HG02943 (cell line): ENCODE results near the gene STEAP2.
"Not testable (repeated sequence)": the region's sequence is repeated elsewhere in the genome, so short reads cannot be mapped to it uniquely, and the experiment has no call there.

Experiments used
- ATAC-seq: cut with Tn5 transposase; IDR thresholded peaks from one replicate; pipeline ENCODE4 v1.9.1; 2021; ENCODE audit warnings: mild to moderate bottlenecking, low read depth, moderate library complexity; ENCODE audit not compliant: unreplicated experiment

Gene STEAP2

GRCh38 chr7:90232430-90232829 lies 20.9 kb downstream of the STEAP2 start:
- ATAC-seq = no peak

- no peak for ATAC-seq
Measured at GRCh38 chr7:90233569-90233968, 22.0 kb downstream of the STEAP2 start.

GRCh38 chr7:90236721-90237289 lies 25.3 kb downstream of the STEAP2 start:
- ATAC-seq = no peak

GRCh38 chr7:90238022-90238421 lies 26.5 kb downstream of the STEAP2 start:
- ATAC-seq = no peak

GRCh38 chr7:90238583-90238982 lies 27.0 kb downstream of the STEAP2 start:
- ATAC-seq = no peak

GRCh38 chr7:90239050-90239449 lies 27.5 kb downstream of the STEAP2 start:
- ATAC-seq = no peak

- ATAC-seq = no peak
Measured at GRCh38 chr7:90239625-90240228, 28.2 kb downstream of the STEAP2 start.

GRCh38 chr7:90242369-90243168 lies 31.0 kb downstream of the STEAP2 start:
- ATAC-seq = peak; percentile 69

GRCh38 chr7:90243556-90243955 lies 32.0 kb downstream of the STEAP2 start:
- ATAC-seq = no peak

GRCh38 chr7:90244565-90244908 lies 33.0 kb downstream of the STEAP2 start:
- ATAC-seq = no peak

- ATAC-seq = peak; percentile 70
Measured at GRCh38 chr7:90244909-90245851, 33.6 kb downstream of the STEAP2 start, which contains the start of gene CFAP69. TSS of gene CFAP69 (plus strand) at chr7:90245174. CDS start at chr7:90245425, 251 bp downstream.

- ATAC-seq = no peak
Measured at GRCh38 chr7:90246171-90246570, 34.6 kb downstream of the STEAP2 start.

- ATAC-seq = no peak
Measured at GRCh38 chr7:90248706-90249105, 37.2 kb downstream of the STEAP2 start.

GRCh38 chr7:90250601-90251303 lies 39.2 kb downstream of the STEAP2 start:
- ATAC-seq = no peak

GRCh38 chr7:90251304-90251635 lies 39.7 kb downstream of the STEAP2 start:
- ATAC-seq = no peak

GRCh38 chr7:90256011-90256410 lies 44.5 kb downstream of the STEAP2 start:
- ATAC-seq = not testable (repeated sequence)

GRCh38 chr7:90256778-90257177 lies 45.2 kb downstream of the STEAP2 start:
- ATAC-seq = no peak

- ATAC-seq = no peak
Measured at GRCh38 chr7:90261441-90261840, 49.9 kb downstream of the STEAP2 start.

- peak; percentile 82 for ATAC-seq
Measured at GRCh38 chr7:90262438-90262837, 50.9 kb downstream of the STEAP2 start.

GRCh38 chr7:90266808-90267207 lies 55.3 kb downstream of the STEAP2 start:
- ATAC-seq = no peak
